GM12878 (cell line): ENCODE measurements around the gene C2CD4D. TPM values are rescaled to one million over a fixed set of nuclear protein-coding genes. Genes with fewer than 3 reads are reported as not detected.

Experiments
- ATAC-seq: fragments of 200-7000 bp; cut with Tn5 transposase; 3 replicates; pipeline ENCODE4 v1.9.1; 2020; ENCODE audit warnings: mild to moderate bottlenecking, moderate library complexity
- BruUV-seq: library from RNA; stranded (reverse); fragments of 400-500 nt; replicated peaks from 2 replicates; lab custom pipeline; 2021; lab: Mats Ljungman, UMichigan
- CTCF ChIA-PET: fragments of 300-600 bp; sonication (Branson Sonifier 250); formaldehyde crosslinking; extraction: SDS; loops from one replicate; lab custom pipeline; 2021; ENCODE audit warnings: inconsistent platforms; lab: Yijun Ruan, JAX
- POLR2A ChIA-PET: fragments of 350-600 bp; formaldehyde crosslinking; extraction: SDS; loops from one replicate; lab custom pipeline; 2021; ENCODE audit warnings: inconsistent platforms; lab: Charles Lee
- RAD21 ChIA-PET: fragments of 300-600 bp; sonication (Branson Sonifier 250); formaldehyde crosslinking; loops from one replicate; lab custom pipeline; 2023; ENCODE audit warnings: antibody characterized with exemption; ENCODE audit not compliant: unreplicated experiment; lab: Charles Lee
- SMC1A ChIA-PET: fragments of 300-600 bp; sonication (Branson Sonifier 250); formaldehyde crosslinking; loops from one replicate; lab custom pipeline; 2023; ENCODE audit not compliant: unreplicated experiment, uncharacterized antibody; lab: Charles Lee
- DNase-seq: peaks from one replicate; pipeline ENCODE4 v3.0.0-alpha.2; 2011; ENCODE audit warnings: low read depth, low spot score
- FAIRE-seq: peaks from 3 replicates; lab custom pipeline; 2011; peaks lifted over from hg19 to GRCh38; lab: Jason Lieb, UNC
- H2AFZ ChIP-seq: 2 replicates; pipeline ENCODE4 v1.6.0; 2011; ENCODE audit warnings: low read depth, low read length, control low read depth; ENCODE audit not compliant: control insufficient read depth
- H3K27ac ChIP-seq: 2 replicates; pipeline ENCODE4 v1.5.1; 2011; ENCODE audit warnings: control low read depth; ENCODE audit not compliant: control insufficient read depth, insufficient read depth
- H3K27me3 ChIP-seq, 2 experiments: replicated peaks in 1 of 2; 2 replicates each; pipeline versions ENCODE4 v1.6.0 to v1.6.1; 2011; ENCODE audit warnings: low read length in 1 of 2; ENCODE audit not compliant: control insufficient read depth in 2 of 2, insufficient read depth in 2 of 2
- H3K36me3 ChIP-seq, 2 experiments: 2 replicates each; pipeline ENCODE4 v1.5.1; 2011; ENCODE audit warnings: low read length in 1 of 2; ENCODE audit not compliant: control insufficient read depth in 2 of 2, insufficient read depth in 2 of 2
- H3K4me1 ChIP-seq: 2 replicates; pipeline ENCODE4 v1.6.1; 2011; ENCODE audit warnings: mild to moderate bottlenecking, low read length, moderate library complexity, mixed read lengths; ENCODE audit not compliant: control insufficient read depth, insufficient read depth
- H3K4me2 ChIP-seq: 2 replicates; pipeline ENCODE4 v1.6.0; 2011; ENCODE audit warnings: control low read depth; ENCODE audit not compliant: control insufficient read depth, insufficient read depth
- H3K4me3 ChIP-seq: fragments of 200-600 bp; sonication (generic); 2 replicates; pipeline ENCODE4 v1.5.1; 2016
- H3K79me2 ChIP-seq: 2 replicates; pipeline ENCODE4 v1.6.0; 2011; ENCODE audit warnings: low read length; ENCODE audit not compliant: control insufficient read depth, insufficient read depth
- H3K9ac ChIP-seq: 2 replicates; pipeline ENCODE4 v1.8.0; 2011; ENCODE audit warnings: low read length, control low read depth, mixed read lengths; ENCODE audit not compliant: control insufficient read depth, insufficient read depth
- H3K9me3 ChIP-seq: replicated peaks from 3 replicates; pipeline ENCODE4 v1.5.1; 2011; ENCODE audit warnings: mild to moderate bottlenecking, low read length; ENCODE audit not compliant: control insufficient read depth, insufficient read depth
- H4K20me1 ChIP-seq: 2 replicates; pipeline ENCODE4 v1.6.0; 2011; ENCODE audit not compliant: control insufficient read depth, insufficient read depth
- ASH2L ChIP-seq: fragments of 300-600, 200-600 bp; sonication (generic); IDR thresholded peaks from 2 replicates; pipeline ENCODE4 v1.6.1; 2017; ENCODE audit warnings: low read depth, mild to moderate bottlenecking, borderline replicate concordance
- CHD2 ChIP-seq: IDR thresholded peaks from 2 replicates; pipeline ENCODE4 v1.6.1; 2011; ENCODE audit warnings: low read depth, low read length, improper control_type of control experiment, borderline replicate concordance
- DPF2 ChIP-seq: fragments of 450-650 bp; IDR thresholded peaks from 2 replicates; pipeline ENCODE4 v1.6.1; 2017; ENCODE audit warnings: mild to moderate bottlenecking
- MLLT1 ChIP-seq: fragments of 450-650 bp; IDR thresholded peaks from 2 replicates; pipeline ENCODE4 v1.6.1; 2016; ENCODE audit warnings: mild to moderate bottlenecking
- MYC ChIP-seq: IDR thresholded peaks from 2 replicates; pipeline ENCODE4 v1.6.1; 2011; ENCODE audit warnings: mild to moderate bottlenecking, low read length, moderate library complexity, inconsistent platforms; ENCODE audit not compliant: insufficient read depth, insufficient replicate concordance, insufficient read length, severe bottlenecking
- NR2C1 ChIP-seq: fragments of 450-650 bp; IDR thresholded peaks from 2 replicates; pipeline ENCODE4 v1.6.1; 2017; ENCODE audit warnings: antibody characterized with exemption, mild to moderate bottlenecking, moderate library complexity
- STAT1 ChIP-seq: fragments of 450-650 bp; conservative IDR thresholded peaks from 2 replicates; pipeline ENCODE4 v1.6.1; 2014; ENCODE audit warnings: antibody characterized with exemption, mild to moderate bottlenecking
- SUZ12 ChIP-seq: fragments of 200-600 bp; sonication (generic); IDR thresholded peaks from one replicate; pipeline ENCODE4 v1.6.1; 2018; ENCODE audit warnings: antibody characterized with exemption, mild to moderate bottlenecking; ENCODE audit not compliant: unreplicated experiment
- TCF3 ChIP-seq: IDR thresholded peaks from 2 replicates; pipeline ENCODE4 v1.6.1; 2012; ENCODE audit warnings: low read depth, mild to moderate bottlenecking, low read length, borderline replicate concordance; ENCODE audit not compliant: insufficient read depth
- WGBS: methylation state at CpG from one replicate; pipeline ENCODE4 v1.1.6; 2016; ENCODE audit warnings: low lambda C conversion rate; ENCODE audit not compliant: insufficient replicate concordance, insufficient coverage; ENCODE audit errors: missing lambda C conversion rate; 5-methylcytosine and 5-hydroxymethylcytosine counted together
- in situ Hi-C: fragments of 300-500 bp; cut with MboI; formaldehyde crosslinking; loops from 9 replicates; pipeline ENCODE4 v1.14.3; 2018; ENCODE audit warnings: mixed read lengths
- intact Hi-C: fragments of 100-400 bp; cut with micrococcal nuclease; formaldehyde crosslinking; loops from one replicate; pipeline ENCODE4 v1.14.2; 2022; ENCODE audit not compliant: unreplicated experiment
- polyA plus RNA-seq, 11 experiments: library from polyadenylated mRNA; depleted of rRNA in 4 of 11; unstranded in 6 of 11; stranded (reverse) in 5 of 11; fragments of >200 nt; fragmentation: Nextera tagmentation in 4 of 11; fragmentation: Illumina TruSeq in 1 of 11; extraction: Ambion mirVana in 4 of 11; extraction: Trizol in 1 of 11; gene quantifications; 1 replicate in 1 of 11; 2 replicates in 10 of 11; pipeline versions ENCODE4 v1.2.1 to v1.2.3, GENCODE V29; 2011 to 2016; ENCODE audit warnings: inconsistent platforms in 2 of 11, missing spikeins in 2 of 11, low read depth in 1 of 11
- total RNA-seq, 4 experiments: library from RNA; depleted of rRNA in 3 of 4; stranded (reverse); fragments of >200 nt in 3 of 4; fragmentation: Illumina TruSeq in 1 of 4; extraction: Trizol in 1 of 4; gene quantifications; 2 replicates each; pipeline versions ENCODE4 v1.2.1 to v1.2.3, GENCODE V29; 2013 to 2021
- TF ChIP-seq, protein P1 (sequence below): fragments of 450-650 bp; IDR thresholded peaks from 2 replicates; pipeline ENCODE4 v1.6.1; 2014; ENCODE audit warnings: mild to moderate bottlenecking
- TF ChIP-seq, protein P2 (sequence below): fragments of 450-650 bp; IDR thresholded peaks from 2 replicates; pipeline ENCODE4 v1.6.1; 2017; ENCODE audit warnings: borderline replicate concordance

The C2CD4D gene
- total and polyA plus RNA-seq, 10 of the 15 experiments (the other 5 are each of a cell fraction or from before 2014, with no cell fraction given) = 0.03 to 0.67 (median 0.13) TPM; not detected in 4

- Histone ChIP-seq H3K9ac (peak overlapping the region; percentile 10; the same call in 1 of the 2 replicates), H3K9me3 (no peaks in the 10 kb centered on the region)
- DNase-seq (no peak), ATAC-seq (no peak)
- intact Hi-C loops = no loop called here
- POLR2A ChIA-PET = interaction anchor here (0.6 to 2.0 kb wide), 5 partner anchors 8 to 69 kb away, joined by 3 to 9 read pairs (median 6); partner anchors contain the start of gene THEM4
- BruUV-seq = TSS peak; percentile 77
- no peak for TF ChIP-seq ASH2L
- TF ChIP-seq TCF3 = no peak
- TF ChIP-seq CHD2 = no peak
- TF ChIP-seq, all 136 proteins: peak for 0
- H3K4me3 ChIP-seq = peak overlapping the region; percentile 35; the same call in 1 of the 2 replicates
- SMC1A ChIA-PET = interaction anchor here (0.6 to 2.1 kb wide), 12 partner anchors 8 to 539 kb away, joined by 3 to 8 read pairs (median 4); partner anchors contain the start of gene THEM4
- H4K20me1 ChIP-seq = peaks cover 5% of the 10 kb centered on the region; the same call in 1 of the 2 replicates
- no peak overlapping the region for H2AFZ ChIP-seq
- CTCF ChIA-PET = interaction anchor here (0.6 to 1.6 kb wide), 9 partner anchors 9 to 684 kb away, joined by 3 to 4 read pairs (median 3); partner anchors contain the start of genes THEM5 and TNFAIP8L2
- peaks cover 0 to 8% of the 10 kb centered on the region in 2 experiments for H3K27me3 ChIP-seq
- H3K36me3 ChIP-seq = no peaks in the 10 kb centered on the region
- H3K4me1 ChIP-seq = peaks cover 10% of the 10 kb centered on the region; the same call in 1 of the 2 replicates
- H3K4me2 ChIP-seq = peak overlapping the region; percentile 80
- FAIRE-seq = no peak
- in situ Hi-C loops = no loop called here
- no peak overlapping the region for H3K27ac ChIP-seq
- no peaks in the 10 kb centered on the region for H3K79me2 ChIP-seq
- RAD21 ChIA-PET = interaction anchor here (1.0 to 2.3 kb wide), 6 partner anchors 18 to 346 kb away, joined by 3 to 10 read pairs (median 4); no protein-coding TSS in a partner anchor
Measured at GRCh38 chr1:151840421-151840820, 801 bp upstream of the C2CD4D start.

GRCh38 chr1:151839082-151839412 lies 573 bp downstream of the C2CD4D start:
- Histone ChIP-seq H4K20me1 (peaks cover 5% of the 10 kb centered on the region; the same call in 1 of the 2 replicates), H2AFZ (no peak overlapping the region; the same call in 1 of the 2 replicates), H3K27me3 (peaks cover 0 to 8% of the 10 kb centered on the region in 2 experiments), H3K9me3 (no peaks in the 10 kb centered on the region), H3K4me3 (peak overlapping the region; percentile 42; the same call in 1 of the 2 replicates), H3K4me1 (peaks cover 10% of the 10 kb centered on the region; the same call in 1 of the 2 replicates), H3K36me3 (no peaks in the 10 kb centered on the region), H3K9ac (no peak overlapping the region; the same call in 1 of the 2 replicates), H3K27ac (no peak overlapping the region), H3K4me2 (peak overlapping the region; percentile 80), H3K79me2 (no peaks in the 10 kb centered on the region)
- DNase-seq = no peak
- in situ Hi-C loops (loop anchor here (5.0 to 10.0 kb wide), 3 partner anchors 247 to 544 kb away; no protein-coding TSS in a partner anchor), intact Hi-C loops (loop anchor here (5.0 to 10.0 kb wide), 2 partner anchors 124 to 147 kb away; partner anchors contain the start of gene CELF3)
- peak; percentile 2 for ATAC-seq
- 4% methylated on average over 16 of the region's 16 CpGs for WGBS
- POLR2A ChIA-PET = interaction anchor here (0.6 to 2.0 kb wide), 5 partner anchors 19 to 491 kb away, joined by 3 to 9 read pairs (median 6); partner anchors contain the start of genes RIIAD1 and THEM4
- FAIRE-seq = no peak
- RAD21 ChIA-PET = interaction anchor here (0.9 to 2.0 kb wide), 4 partner anchors 20 to 380 kb away, joined by 4 to 10 read pairs (median 4); partner anchors contain the start of gene POGZ
- TSS peak; percentile 76 for BruUV-seq
- SMC1A ChIA-PET = interaction anchor here (1.0 to 2.1 kb wide), 4 partner anchors 14 to 395 kb away, joined by 3 to 8 read pairs (median 4); partner anchors contain the start of gene THEM5
- CTCF ChIA-PET = interaction anchor here (0.7 to 1.3 kb wide), 2 partner anchors 649 to 682 kb away, joined by 3 to 4 read pairs; partner anchors contain the start of genes TNFAIP8L2 and VPS72
- TF ChIP-seq STAT1 = no peak
- no peak for TF ChIP-seq MLLT1
- no peak for TF ChIP-seq NR2C1
- TF ChIP-seq MYC = no peak
- TF ChIP-seq, protein P1, sequence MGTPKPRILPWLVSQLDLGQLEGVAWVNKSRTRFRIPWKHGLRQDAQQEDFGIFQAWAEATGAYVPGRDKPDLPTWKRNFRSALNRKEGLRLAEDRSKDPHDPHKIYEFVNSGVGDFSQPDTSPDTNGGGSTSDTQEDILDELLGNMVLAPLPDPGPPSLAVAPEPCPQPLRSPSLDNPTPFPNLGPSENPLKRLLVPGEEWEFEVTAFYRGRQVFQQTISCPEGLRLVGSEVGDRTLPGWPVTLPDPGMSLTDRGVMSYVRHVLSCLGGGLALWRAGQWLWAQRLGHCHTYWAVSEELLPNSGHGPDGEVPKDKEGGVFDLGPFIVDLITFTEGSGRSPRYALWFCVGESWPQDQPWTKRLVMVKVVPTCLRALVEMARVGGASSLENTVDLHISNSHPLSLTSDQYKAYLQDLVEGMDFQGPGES = no peak
- TF ChIP-seq, protein P2, sequence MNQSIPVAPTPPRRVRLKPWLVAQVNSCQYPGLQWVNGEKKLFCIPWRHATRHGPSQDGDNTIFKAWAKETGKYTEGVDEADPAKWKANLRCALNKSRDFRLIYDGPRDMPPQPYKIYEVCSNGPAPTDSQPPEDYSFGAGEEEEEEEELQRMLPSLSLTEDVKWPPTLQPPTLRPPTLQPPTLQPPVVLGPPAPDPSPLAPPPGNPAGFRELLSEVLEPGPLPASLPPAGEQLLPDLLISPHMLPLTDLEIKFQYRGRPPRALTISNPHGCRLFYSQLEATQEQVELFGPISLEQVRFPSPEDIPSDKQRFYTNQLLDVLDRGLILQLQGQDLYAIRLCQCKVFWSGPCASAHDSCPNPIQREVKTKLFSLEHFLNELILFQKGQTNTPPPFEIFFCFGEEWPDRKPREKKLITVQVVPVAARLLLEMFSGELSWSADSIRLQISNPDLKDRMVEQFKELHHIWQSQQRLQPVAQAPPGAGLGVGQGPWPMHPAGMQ = no peak
- no peak for TF ChIP-seq DPF2
- no peak for TF ChIP-seq SUZ12
